H9 (cell line): ENCODE data around the gene SLC38A3. TPM values are rescaled to one million over a fixed set of nuclear protein-coding genes. Genes with fewer than 3 reads are reported as not detected.
A peak's percentile ranks its signal among the peaks of the same experiment; 100 is the strongest.

Experiments used
- DNase-seq: peaks from one replicate; pipeline ENCODE4 v3.0.0-alpha.2; 2017
- H2AFZ ChIP-seq: one replicate; pipeline ENCODE4 v1.6.1; 2013; ENCODE audit warnings: mild to moderate bottlenecking, low read length, control low read depth, moderate library complexity
- H2AK5ac ChIP-seq: 2 replicates; pipeline ENCODE4 v1.6.1; 2013; ENCODE audit warnings: low read length, control low read depth, mixed read lengths; ENCODE audit not compliant: insufficient read length
- H2BK120ac ChIP-seq: one replicate; pipeline ENCODE4 v1.6.1; 2013; ENCODE audit warnings: low read depth, mild to moderate bottlenecking, low read length, control low read depth, inconsistent platforms; ENCODE audit not compliant: poor library complexity, severe bottlenecking
- H2BK12ac ChIP-seq: 2 replicates; pipeline ENCODE4 v1.6.1; 2013; ENCODE audit warnings: low read length, control low read depth, mixed read lengths, low read depth; ENCODE audit not compliant: insufficient read length
- H2BK15ac ChIP-seq: 2 replicates; pipeline ENCODE4 v1.6.1; 2013; ENCODE audit warnings: low read depth, low read length, control low read depth
- H2BK20ac ChIP-seq: one replicate; pipeline ENCODE4 v1.6.1; 2013; ENCODE audit warnings: low read depth, mild to moderate bottlenecking, low read length, control low read depth, inconsistent platforms; ENCODE audit not compliant: poor library complexity, severe bottlenecking
- H2BK5ac ChIP-seq: 2 replicates; pipeline ENCODE4 v1.6.1; 2013; ENCODE audit warnings: low read length, control low read depth, mixed read lengths; ENCODE audit not compliant: insufficient read length
- H3K14ac ChIP-seq: 2 replicates; pipeline ENCODE4 v1.6.1; 2013; ENCODE audit warnings: low read length, control low read depth; ENCODE audit not compliant: insufficient read depth
- H3K18ac ChIP-seq: 2 replicates; pipeline ENCODE4 v1.6.1; 2013; ENCODE audit warnings: low read depth, mild to moderate bottlenecking, mixed read lengths, low read length, control low read depth; ENCODE audit not compliant: insufficient read length
- H3K23ac ChIP-seq: 2 replicates; pipeline ENCODE4 v1.6.1; 2013; ENCODE audit warnings: low read length, control low read depth, mixed read lengths, low read depth; ENCODE audit not compliant: insufficient read length
- H3K23me2 ChIP-seq: 2 replicates; pipeline ENCODE4 v1.6.1; 2013; ENCODE audit warnings: low read depth, mild to moderate bottlenecking, mixed read lengths, low read length, control low read depth; ENCODE audit not compliant: insufficient read length, poor library complexity, severe bottlenecking
- H3K27ac ChIP-seq: 2 replicates; pipeline ENCODE4 v1.5.1; 2013; ENCODE audit warnings: low read length, control low read depth, mixed read lengths, low read depth; ENCODE audit not compliant: insufficient read length
- H3K27me3 ChIP-seq: 2 replicates; pipeline ENCODE4 v1.6.1; 2013; ENCODE audit warnings: low read length, control low read depth, inconsistent platforms; ENCODE audit not compliant: insufficient read depth
- H3K4ac ChIP-seq: 2 replicates; pipeline ENCODE4 v1.6.1; 2013; ENCODE audit warnings: low read depth, mild to moderate bottlenecking, control low read depth, inconsistent platforms, low read length, moderate library complexity
- H3K4me1 ChIP-seq: 2 replicates; pipeline ENCODE4 v1.6.1; 2013; ENCODE audit warnings: low read length, control low read depth, inconsistent platforms; ENCODE audit not compliant: insufficient read depth
- H3K4me2 ChIP-seq: 2 replicates; pipeline ENCODE4 v1.6.1; 2013; ENCODE audit warnings: low read length, control low read depth, mixed read lengths; ENCODE audit not compliant: insufficient read length, insufficient read depth
- H3K56ac ChIP-seq: 2 replicates; pipeline ENCODE4 v1.6.1; 2013; ENCODE audit warnings: low read depth, mild to moderate bottlenecking, mixed read lengths, low read length, control low read depth; ENCODE audit not compliant: insufficient read length
- H3K79me1 ChIP-seq: 2 replicates; pipeline ENCODE4 v1.6.1; 2013; ENCODE audit warnings: low read depth, mild to moderate bottlenecking, moderate library complexity, low read length, control low read depth, inconsistent platforms; ENCODE audit not compliant: insufficient read depth, poor library complexity, severe bottlenecking
- H3K79me2 ChIP-seq: 2 replicates; pipeline ENCODE4 v1.6.1; 2013; ENCODE audit warnings: low read length, control low read depth, inconsistent platforms; ENCODE audit not compliant: insufficient read depth
- H3K9ac ChIP-seq: 2 replicates; pipeline ENCODE4 v1.6.1; 2013; ENCODE audit warnings: low read length, control low read depth, mixed read lengths; ENCODE audit not compliant: insufficient read length; ENCODE audit errors: extremely low read depth
- H3K9me3 ChIP-seq: one replicate; pipeline ENCODE4 v1.6.1; 2013; ENCODE audit warnings: low read depth, low read length, inconsistent platforms; ENCODE audit not compliant: control insufficient read depth
- H3T11ph ChIP-seq: one replicate; pipeline ENCODE4 v1.6.1; 2013; ENCODE audit warnings: mild to moderate bottlenecking, low read length, control low read depth, inconsistent platforms
- H4K20me1 ChIP-seq: one replicate; pipeline ENCODE4 v1.6.1; 2013; ENCODE audit not compliant: control insufficient read depth, insufficient read length, insufficient read depth
- H4K5ac ChIP-seq: 2 replicates; pipeline ENCODE4 v1.6.1; 2013; ENCODE audit warnings: low read depth, mild to moderate bottlenecking, mixed read lengths, low read length, control low read depth; ENCODE audit not compliant: insufficient read length
- H4K8ac ChIP-seq: replicated peaks from 2 replicates; pipeline ENCODE4 v1.6.1; 2013; ENCODE audit warnings: low read length, control low read depth, mixed read lengths, low read depth; ENCODE audit not compliant: insufficient read length
- H4K91ac ChIP-seq: 2 replicates; pipeline ENCODE4 v1.6.1; 2013; ENCODE audit warnings: low read depth, mild to moderate bottlenecking, moderate library complexity, mixed read lengths, low read length, control low read depth; ENCODE audit not compliant: insufficient read length
- H3K27ac Mint-ChIP-seq, 3 experiments: 2 replicates in 2 of 3; 3 replicates in 1 of 3; pipeline ENCODE4 v1.8.0; 2020 to 2021; ENCODE audit warnings: mixed read lengths in 3 of 3, mild to moderate bottlenecking in 1 of 3, moderate library complexity in 1 of 3
- H3K27me3 Mint-ChIP-seq: 2 replicates; pipeline ENCODE4 v1.8.0; 2021; ENCODE audit warnings: low read depth, mild to moderate bottlenecking, moderate library complexity, mixed read lengths
- H3K36me3 Mint-ChIP-seq, 3 experiments: 2 replicates in 2 of 3; 3 replicates in 1 of 3; pipeline ENCODE4 v1.8.0; 2020 to 2021; ENCODE audit warnings: low read depth in 3 of 3, mixed read lengths in 3 of 3; ENCODE audit not compliant: insufficient read depth in 1 of 3
- H3K4me1 Mint-ChIP-seq, 2 experiments: 2 replicates each; pipeline ENCODE4 v1.8.0; 2020; ENCODE audit warnings: mixed read lengths in 2 of 2
- H3K4me3 Mint-ChIP-seq, 2 experiments: 2 replicates in 1 of 2; 3 replicates in 1 of 2; pipeline ENCODE4 v1.8.0; 2020 to 2021; ENCODE audit warnings: mild to moderate bottlenecking in 2 of 2, mixed read lengths in 2 of 2, moderate library complexity in 1 of 2
- H3K9me3 Mint-ChIP-seq, 2 experiments: 2 replicates in 1 of 2; 3 replicates in 1 of 2; pipeline ENCODE4 v1.8.0; 2020; ENCODE audit warnings: mild to moderate bottlenecking in 2 of 2, mixed read lengths in 2 of 2, moderate library complexity in 1 of 2
- WGBS: extraction: QIAGEN DNeasy Blood & Tissue Kit; methylation state at CpG from one replicate; pipeline ENCODE4 v1.1.7; 2013; ENCODE audit warnings: missing lambda C conversion rate, low lambda C conversion rate, mixed read lengths; ENCODE audit not compliant: insufficient read length; ENCODE audit errors: extremely low coverage; 5-methylcytosine and 5-hydroxymethylcytosine counted together
- total RNA-seq: library from RNA; stranded (reverse); gene quantifications from 2 replicates; pipeline ENCODE4 v1.2.1, GENCODE V29; 2021
- TF ChIP-seq, protein P1 (sequence below): fragments of 200-600 bp; sonication (generic); conservative IDR thresholded peaks from 3 replicates; pipeline ENCODE4 v1.8.0; 2021; ENCODE audit warnings: antibody characterized with exemption, mild to moderate bottlenecking

Gene SLC38A3
- total RNA-seq, 1 experiment from 2014 or later, result 1.4 TPM

DNA sequence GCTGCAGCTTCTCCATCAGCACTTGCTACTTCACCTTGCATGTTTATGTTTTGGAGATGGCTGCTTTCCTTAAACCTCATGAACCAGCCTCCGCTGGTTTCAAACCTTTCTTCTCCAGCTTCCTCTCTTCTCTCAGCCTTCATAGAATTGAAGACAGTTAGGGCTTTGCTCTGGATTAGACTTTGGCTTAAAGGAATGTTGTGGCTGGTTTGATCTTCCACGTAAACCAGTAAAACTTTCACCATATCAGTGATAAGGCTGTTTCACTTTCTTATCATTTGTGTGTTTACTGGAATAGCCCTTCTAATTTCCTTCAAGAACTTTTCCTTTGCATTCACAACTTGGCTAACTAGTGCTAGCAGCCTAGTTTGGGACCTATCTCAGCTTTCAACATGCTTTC, 25.4 kb upstream of the SLC38A3 start:
- Histone ChIP-seq H2AFZ (no peak overlapping the region), H4K8ac (no peak overlapping the region), H2BK120ac (no peak overlapping the region), H2BK15ac (no peak overlapping the region), H2BK5ac (no peak overlapping the region), H3K14ac (no peak overlapping the region), H3K27ac (no peak overlapping the region), H3K9me3 (no peaks in the 10 kb centered on the region), H4K20me1 (no peaks in the 10 kb centered on the region), H4K91ac (no peak overlapping the region), H3K18ac (no peak overlapping the region), H2BK12ac (no peak overlapping the region), H3K4me1 (no peaks in the 10 kb centered on the region), H3K27me3 (no peaks in the 10 kb centered on the region), H3K4ac (no peak overlapping the region), H3K4me2 (no peak overlapping the region), H3K56ac (no peak overlapping the region), H3K9ac (no peak overlapping the region), H2BK20ac (no peak overlapping the region), H3K79me2 (no peaks in the 10 kb centered on the region), H4K5ac (no peak overlapping the region), H3K23me2 (no peaks in the 10 kb centered on the region), H3K79me1 (no peaks in the 10 kb centered on the region), H3K23ac (no peak overlapping the region), H3T11ph (no peak overlapping the region), H2AK5ac (no peak overlapping the region)
- DNase-seq, result no peak
- TF ChIP-seq, protein P1, sequence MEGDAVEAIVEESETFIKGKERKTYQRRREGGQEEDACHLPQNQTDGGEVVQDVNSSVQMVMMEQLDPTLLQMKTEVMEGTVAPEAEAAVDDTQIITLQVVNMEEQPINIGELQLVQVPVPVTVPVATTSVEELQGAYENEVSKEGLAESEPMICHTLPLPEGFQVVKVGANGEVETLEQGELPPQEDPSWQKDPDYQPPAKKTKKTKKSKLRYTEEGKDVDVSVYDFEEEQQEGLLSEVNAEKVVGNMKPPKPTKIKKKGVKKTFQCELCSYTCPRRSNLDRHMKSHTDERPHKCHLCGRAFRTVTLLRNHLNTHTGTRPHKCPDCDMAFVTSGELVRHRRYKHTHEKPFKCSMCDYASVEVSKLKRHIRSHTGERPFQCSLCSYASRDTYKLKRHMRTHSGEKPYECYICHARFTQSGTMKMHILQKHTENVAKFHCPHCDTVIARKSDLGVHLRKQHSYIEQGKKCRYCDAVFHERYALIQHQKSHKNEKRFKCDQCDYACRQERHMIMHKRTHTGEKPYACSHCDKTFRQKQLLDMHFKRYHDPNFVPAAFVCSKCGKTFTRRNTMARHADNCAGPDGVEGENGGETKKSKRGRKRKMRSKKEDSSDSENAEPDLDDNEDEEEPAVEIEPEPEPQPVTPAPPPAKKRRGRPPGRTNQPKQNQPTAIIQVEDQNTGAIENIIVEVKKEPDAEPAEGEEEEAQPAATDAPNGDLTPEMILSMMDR, result no peak
- no CpG with 5 or more reads among the region's 2 CpGs for WGBS
- H3K27ac Mint-ChIP-seq, result peak overlapping the region in 1 of 3 experiments; percentile 83; a peak in 3 of 7 replicates
- no peaks in the 10 kb centered on the region for H3K4me1 Mint-ChIP-seq
- no peaks in the 10 kb centered on the region for H3K9me3 Mint-ChIP-seq
- no peaks in the 10 kb centered on the region for H3K27me3 Mint-ChIP-seq
- H3K4me3 Mint-ChIP-seq, result no peak overlapping the region
- peaks cover 32 to 67% (median 40%) of the 10 kb centered on the region in 3 experiments for H3K36me3 Mint-ChIP-seq
